Stomach (tissue), 4 donors: ENCODE results near the gene CCDC106.

Source experiments
- EP300 ChIP-seq: sonication (generic); formaldehyde crosslinking; IDR thresholded peaks from one replicate; pipeline ENCODE4 v1.6.1; 2017; ENCODE audit warnings: antibody characterized with exemption
- POLR2A ChIP-seq, 4 donors: fragments of 450-650 bp; IDR thresholded peaks; one replicate each; pipeline ENCODE4 v1.6.1; 2016; ENCODE audit warnings: antibody characterized with exemption in 4 of 4, control low read depth in 2 of 4, mild to moderate bottlenecking in 1 of 4, moderate library complexity in 1 of 4
- POLR2AphosphoS5 ChIP-seq, 3 donors: sonication (generic); formaldehyde crosslinking; IDR thresholded peaks; one replicate each; pipeline ENCODE4 v1.6.1; 2016; ENCODE audit warnings: antibody characterized with exemption in 3 of 3
- TF ChIP-seq, protein P1 (sequence below), 7 experiments: fragments of 450-650 bp in 4 of 7; fragments of 200-600 bp in 3 of 7; sonication (generic) in 3 of 7; IDR thresholded peaks; one replicate each; pipeline ENCODE4 v1.5.1; 2016 to 2019; ENCODE audit warnings: antibody characterized with exemption in 7 of 7, control low read depth in 2 of 7, mild to moderate bottlenecking in 1 of 7

DNA sequence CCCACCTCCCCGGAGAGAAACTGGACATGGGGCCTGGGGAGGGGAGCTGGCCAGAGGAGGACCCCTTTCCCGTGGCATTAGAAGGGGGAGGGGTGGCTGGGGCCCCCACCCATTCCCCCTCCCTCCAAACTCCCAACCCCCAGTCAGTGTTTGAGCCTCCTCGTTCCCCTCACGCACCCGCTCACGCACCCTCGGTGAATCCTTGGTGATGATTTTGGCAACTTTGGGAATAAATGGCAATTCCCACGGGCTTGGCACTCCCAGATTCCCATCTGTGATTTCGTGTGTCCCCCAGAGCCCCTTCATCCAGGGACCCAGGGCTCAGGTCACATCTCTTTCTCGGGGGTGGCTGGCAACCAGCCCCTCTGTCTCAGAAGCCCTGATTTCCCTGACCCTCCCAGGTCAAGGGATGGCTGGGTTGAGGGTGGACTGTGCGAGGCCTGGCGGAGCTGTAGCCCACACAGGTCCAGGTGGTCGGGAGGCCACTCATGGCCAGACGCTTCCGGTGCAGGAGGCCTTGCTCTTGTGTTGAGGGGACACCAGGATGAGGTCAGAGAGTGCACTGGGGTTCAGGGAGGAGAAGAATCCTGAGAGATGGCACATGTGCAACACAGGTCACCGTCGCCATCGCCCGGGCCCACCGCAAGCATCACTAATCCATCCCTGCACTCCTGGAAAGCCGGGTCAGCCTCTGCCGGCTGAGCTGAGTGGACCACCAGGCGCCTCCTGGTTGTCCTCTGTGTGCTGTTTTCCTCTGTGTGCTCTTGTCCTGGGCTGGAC is 47.7 kb downstream of the CCDC106 start:
- TF ChIP-seq, protein P1, sequence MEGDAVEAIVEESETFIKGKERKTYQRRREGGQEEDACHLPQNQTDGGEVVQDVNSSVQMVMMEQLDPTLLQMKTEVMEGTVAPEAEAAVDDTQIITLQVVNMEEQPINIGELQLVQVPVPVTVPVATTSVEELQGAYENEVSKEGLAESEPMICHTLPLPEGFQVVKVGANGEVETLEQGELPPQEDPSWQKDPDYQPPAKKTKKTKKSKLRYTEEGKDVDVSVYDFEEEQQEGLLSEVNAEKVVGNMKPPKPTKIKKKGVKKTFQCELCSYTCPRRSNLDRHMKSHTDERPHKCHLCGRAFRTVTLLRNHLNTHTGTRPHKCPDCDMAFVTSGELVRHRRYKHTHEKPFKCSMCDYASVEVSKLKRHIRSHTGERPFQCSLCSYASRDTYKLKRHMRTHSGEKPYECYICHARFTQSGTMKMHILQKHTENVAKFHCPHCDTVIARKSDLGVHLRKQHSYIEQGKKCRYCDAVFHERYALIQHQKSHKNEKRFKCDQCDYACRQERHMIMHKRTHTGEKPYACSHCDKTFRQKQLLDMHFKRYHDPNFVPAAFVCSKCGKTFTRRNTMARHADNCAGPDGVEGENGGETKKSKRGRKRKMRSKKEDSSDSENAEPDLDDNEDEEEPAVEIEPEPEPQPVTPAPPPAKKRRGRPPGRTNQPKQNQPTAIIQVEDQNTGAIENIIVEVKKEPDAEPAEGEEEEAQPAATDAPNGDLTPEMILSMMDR (IDR thresholded peaks at IDR 0.05), result no peak
- TF ChIP-seq POLR2A (IDR thresholded peaks at IDR 0.05), result no peak
- TF ChIP-seq POLR2AphosphoS5 (IDR thresholded peaks at IDR 0.05), result no peak
- no peak for TF ChIP-seq EP300
